ENCODE data around the gene IL16. TPM values are rescaled to one million over a fixed set of nuclear protein-coding genes. Genes with fewer than 3 reads are reported as not detected.

Gene IL16
- total RNA-seq, 1 donor from 2014 or later, result not detected

- TF ChIP-seq, protein P1, sequence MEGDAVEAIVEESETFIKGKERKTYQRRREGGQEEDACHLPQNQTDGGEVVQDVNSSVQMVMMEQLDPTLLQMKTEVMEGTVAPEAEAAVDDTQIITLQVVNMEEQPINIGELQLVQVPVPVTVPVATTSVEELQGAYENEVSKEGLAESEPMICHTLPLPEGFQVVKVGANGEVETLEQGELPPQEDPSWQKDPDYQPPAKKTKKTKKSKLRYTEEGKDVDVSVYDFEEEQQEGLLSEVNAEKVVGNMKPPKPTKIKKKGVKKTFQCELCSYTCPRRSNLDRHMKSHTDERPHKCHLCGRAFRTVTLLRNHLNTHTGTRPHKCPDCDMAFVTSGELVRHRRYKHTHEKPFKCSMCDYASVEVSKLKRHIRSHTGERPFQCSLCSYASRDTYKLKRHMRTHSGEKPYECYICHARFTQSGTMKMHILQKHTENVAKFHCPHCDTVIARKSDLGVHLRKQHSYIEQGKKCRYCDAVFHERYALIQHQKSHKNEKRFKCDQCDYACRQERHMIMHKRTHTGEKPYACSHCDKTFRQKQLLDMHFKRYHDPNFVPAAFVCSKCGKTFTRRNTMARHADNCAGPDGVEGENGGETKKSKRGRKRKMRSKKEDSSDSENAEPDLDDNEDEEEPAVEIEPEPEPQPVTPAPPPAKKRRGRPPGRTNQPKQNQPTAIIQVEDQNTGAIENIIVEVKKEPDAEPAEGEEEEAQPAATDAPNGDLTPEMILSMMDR (IDR thresholded peaks at IDR 0.05; ENCODE audit: insufficient read depth, low read length, poor library complexity, severe bottlenecking), result no peak
- Histone ChIP-seq H3K27me3 (ENCODE audit: control insufficient read depth, insufficient read depth, low read length) (no peaks in the 10 kb centered on the region), H3K4me3 (ENCODE audit: low read depth, low read length) (no peak overlapping the region), H3K36me3 (ENCODE audit: control insufficient read depth, insufficient read depth, low read length) (no peaks in the 10 kb centered on the region)
- no peak for DNase-seq (ENCODE audit: low read depth)
These were observed 13.3 kb upstream of the IL16 start for GRCh38 chr15:81183439-81183775.

DNA sequence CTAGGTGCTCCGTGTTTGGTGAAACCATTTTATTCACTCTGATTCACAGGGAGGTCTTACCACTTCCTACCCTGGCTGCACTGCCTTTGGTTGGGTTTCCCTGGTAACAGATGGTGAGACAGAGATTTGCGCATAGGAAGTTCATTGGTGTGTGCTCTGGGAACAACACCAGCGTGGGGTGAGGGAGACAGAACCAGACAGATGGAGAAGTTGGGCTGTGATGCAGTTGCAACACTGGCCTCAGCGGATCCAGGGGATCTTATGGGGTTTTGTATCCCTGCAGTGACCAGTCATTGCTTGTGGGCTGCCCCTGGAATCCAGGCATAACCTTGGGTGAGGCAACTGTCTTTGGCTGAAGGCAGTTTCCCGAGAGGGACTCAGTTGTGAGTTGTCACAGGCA is 12.5 kb upstream of the IL16 start:
- no peak overlapping the region for H3K4me3 ChIP-seq (ENCODE audit: low read depth, low read length)
- TF ChIP-seq, protein P1 (IDR thresholded peaks at IDR 0.05; ENCODE audit: insufficient read depth, low read length, poor library complexity, severe bottlenecking), result no peak
- no peaks in the 10 kb centered on the region for H3K27me3 ChIP-seq (ENCODE audit: control insufficient read depth, insufficient read depth, low read length)
- no peak for DNase-seq (ENCODE audit: low read depth)
- H3K36me3 ChIP-seq (ENCODE audit: control insufficient read depth, insufficient read depth, low read length), result no peaks in the 10 kb centered on the region

GRCh38 chr15:81185631-81186295 is 10.9 kb upstream of the IL16 start:
- no peaks in the 10 kb centered on the region for H3K36me3 ChIP-seq (ENCODE audit: control insufficient read depth, insufficient read depth, low read length)
- DNase-seq (ENCODE audit: low read depth), result no peak
- H3K27me3 ChIP-seq (ENCODE audit: control insufficient read depth, insufficient read depth, low read length), result no peaks in the 10 kb centered on the region
- H3K4me3 ChIP-seq (ENCODE audit: low read depth, low read length), result no peak overlapping the region
- TF ChIP-seq, protein P1 (IDR thresholded peaks at IDR 0.05; ENCODE audit: insufficient read depth, low read length, poor library complexity, severe bottlenecking), result no peak

- H3K27me3 ChIP-seq (ENCODE audit: control insufficient read depth, insufficient read depth, low read length), result no peaks in the 10 kb centered on the region
These were observed 8.3 kb upstream of the IL16 start for GRCh38 chr15:81188354-81188753.

DNA sequence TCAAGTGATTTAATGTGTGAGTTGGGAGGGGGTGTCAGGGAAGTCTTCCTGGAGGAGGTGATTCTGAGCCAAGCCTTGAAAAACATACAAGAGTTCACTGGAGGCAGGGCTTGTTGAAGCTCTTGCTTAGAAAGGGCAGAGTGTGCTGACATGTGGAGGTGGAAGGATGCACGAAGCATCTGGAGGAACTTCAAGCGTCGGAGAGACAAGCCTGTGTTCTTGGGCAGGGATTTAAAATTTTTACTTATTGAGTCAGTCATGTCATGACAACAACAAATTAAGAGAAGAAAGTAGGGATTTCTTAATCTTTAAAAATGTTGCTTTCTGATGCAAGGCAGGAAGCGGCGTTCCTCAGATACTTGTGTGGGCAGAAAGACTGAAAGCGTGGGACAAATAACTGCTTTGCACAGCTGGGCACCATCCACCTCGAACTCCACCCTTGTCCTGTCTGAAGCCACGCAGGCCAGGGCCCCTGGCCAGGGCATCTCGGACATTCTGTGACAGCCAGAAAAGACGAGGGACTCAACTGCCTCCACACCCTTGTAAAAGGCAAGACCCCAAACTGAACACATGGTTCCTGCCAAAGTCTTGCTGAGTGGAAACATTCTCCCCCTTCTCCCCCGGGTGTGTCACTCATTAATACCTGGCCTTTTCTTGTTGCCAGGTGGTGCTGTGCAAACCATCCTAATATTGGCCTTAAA is 6.9 kb upstream of the IL16 start:
- no peaks in the 10 kb centered on the region for H3K27me3 ChIP-seq (ENCODE audit: control insufficient read depth, insufficient read depth, low read length)
- no peak overlapping the region for H3K4me3 ChIP-seq (ENCODE audit: low read depth, low read length)
- DNase-seq (ENCODE audit: low read depth), result peak; percentile 1
- TF ChIP-seq, protein P1 (IDR thresholded peaks at IDR 0.05; ENCODE audit: insufficient read depth, low read length, poor library complexity, severe bottlenecking), result no peak
- H3K36me3 ChIP-seq (ENCODE audit: control insufficient read depth, insufficient read depth, low read length), result no peaks in the 10 kb centered on the region

More at GRCh38 chr15:81188354-81188753, 8.3 kb upstream of the IL16 start:
- Histone ChIP-seq H3K36me3 (ENCODE audit: control insufficient read depth, insufficient read depth, low read length) (no peaks in the 10 kb centered on the region), H3K4me3 (ENCODE audit: low read depth, low read length) (no peak overlapping the region)
- TF ChIP-seq, protein P1 (IDR thresholded peaks at IDR 0.05; ENCODE audit: insufficient read depth, low read length, poor library complexity, severe bottlenecking), result no peak
- DNase-seq (ENCODE audit: low read depth), result no peak

All from kidney epithelial cell (primary cell).